Heart left ventricle (tissue), 16 donors: ENCODE results near the gene BCL2. TPM values are rescaled to one million over a fixed set of nuclear protein-coding genes. Genes with fewer than 3 reads are reported as not detected.

Source experiments
- ATAC-seq, 4 donors: fragments of 200-7000 bp; cut with Tn5 transposase; one replicate each; pipeline ENCODE4 v1.9.1; 2020 to 2022; ENCODE audit warnings: moderate library complexity in 4 of 4, mild to moderate bottlenecking in 3 of 4, moderate number of reproducible peaks in 1 of 4
- DNase-seq, 5 donors: peaks; one replicate each; pipeline ENCODE4 v3.0.0-alpha.2; 2020
- H3K27ac ChIP-seq, 12 donors: fragments of 200-600 bp; sonication (generic) in 4 of 12; one replicate each; pipeline versions ENCODE4 v1.5.0 to v1.8.0; 2016 to 2022; ENCODE audit warnings: mild to moderate bottlenecking in 2 of 12
- H3K27me3 ChIP-seq, 9 donors: fragments of 200-600 bp; sonication (generic) in 2 of 9; one replicate each; pipeline versions ENCODE4 v1.5.1 to v1.8.0; 2016 to 2022; ENCODE audit warnings: mild to moderate bottlenecking in 3 of 9
- H3K36me3 ChIP-seq, 9 donors: fragments of 200-600 bp; sonication (generic) in 2 of 9; one replicate each; pipeline versions ENCODE4 v1.5.0 to v1.8.0; 2018 to 2022; ENCODE audit warnings: mild to moderate bottlenecking in 2 of 9
- H3K4me1 ChIP-seq, 12 donors: fragments of 200-600 bp; sonication (generic) in 4 of 12; one replicate each; pipeline versions ENCODE4 v1.5.0 to v1.8.0; 2016 to 2022; ENCODE audit warnings: mild to moderate bottlenecking in 3 of 12
- H3K4me3 ChIP-seq, 12 donors: fragments of 200-600 bp; sonication (generic) in 4 of 12; one replicate each; pipeline versions ENCODE4 v1.5.0 to v1.8.0; 2017 to 2022; ENCODE audit warnings: mild to moderate bottlenecking in 9 of 12, moderate library complexity in 4 of 12
- H3K9me3 ChIP-seq, 12 donors: fragments of 200-600 bp; sonication (generic) in 4 of 12; one replicate each; pipeline versions ENCODE4 v1.5.0 to v1.8.0; 2016 to 2022; ENCODE audit warnings: mild to moderate bottlenecking in 1 of 12
- CTCF ChIP-seq, 12 donors: fragments of 200-600 bp; sonication (generic) in 4 of 12; IDR thresholded peaks; one replicate each; pipeline versions ENCODE4 v1.5.0 to v1.8.0; 2018 to 2022; ENCODE audit warnings: antibody characterized with exemption in 12 of 12, mild to moderate bottlenecking in 5 of 12
- POLR2A ChIP-seq, 2 donors: fragments of 450-650 bp; IDR thresholded peaks; one replicate each; pipeline ENCODE4 v1.6.1; 2017; ENCODE audit warnings: antibody characterized with exemption in 2 of 2, mild to moderate bottlenecking in 2 of 2, moderate library complexity in 2 of 2
- WGBS, 4 donors: extraction: QIAGEN DNeasy Blood & Tissue Kit in 2 of 4; methylation state at CpG; one replicate each; pipeline versions ENCODE4 v1.1.5 to v1.1.7; 2013 to 2018; 5-methylcytosine and 5-hydroxymethylcytosine counted together
- intact Hi-C, 10 donors: fragments of 100-400 bp; cut with DNase I; formaldehyde crosslinking; loops; one replicate each; pipeline versions ENCODE4 v1.11.1 to v1.14.2; 2022
- polyA plus RNA-seq, 2 donors: library from polyadenylated mRNA; stranded (reverse); fragments of 200-250 nt; gene quantifications; one replicate each; pipeline ENCODE4 v1.2.3, GENCODE V29; 2013
- total RNA-seq, 9 donors: library from RNA; depleted of rRNA in 2 of 9; stranded (reverse); fragments of >200 nt in 2 of 9; fragmentation: NEBNext Ultra II Directional in 3 of 9; extraction: Animal tissue kit (Norgen Biotek cat#: 25700) in 3 of 9; gene quantifications; one replicate each; pipeline versions ENCODE4 v1.1.0 to v1.2.4, GENCODE V29; 2016 to 2023
- donor health status: ischemic (EF 13 %, LVEDD 7.1; RV severe dilation, severe dysfunction).
- donor health status: healthy with polysubstance abuse.
- donor health status: DM: no; HTN: yes; CAD: no.
- donor health status: DM: no; HTN: no; CAD: no.
- donor health status: ischemic (EF 25% LVEDD 6.9; RV normal size, moderate dysfunction).
- donor health status: ischemic (EF 25% LVEDD 5.7; RV mildly dilated, moderate dysfunction).
- donor health status: healthy.
- donor health status: DM: yes; HTN: yes; CAD: no.
- donor health status: ischemic (EF 35%, LVEDD 5.7; RV mildly dilated, moderate dysfunction).
- donor health status: nonischemic (EF 11% LVEDD 7.7; RV severe dilation, severe dysfunction).
- donor health status: DM: yes; HTN: yes; CAD: no.
- donor health status: PGD.
- donor health status: ischemic (EF 29% LVEDD 5.4; RV normal size, mild dysfunction).
- donor health status: nonischemic (EF 23%, LVEDD 6.1; RV moderate dilation, normal function).

BCL2 gene
- total and polyA plus RNA-seq, 11 donors: 2.9 to 24.2 (median 8.9) TPM

GRCh38 chr18:63148449-63149301 is 170.9 kb downstream of the BCL2 start:
- no peaks in the 10 kb centered on the region for H3K9me3 ChIP-seq
- WGBS, 4 donors: 61 to 72% (median 70%) methylated on average over 14 of the region's 14 CpGs
- intact Hi-C loops: no loop called here
- H3K27me3 ChIP-seq: no peaks in the 10 kb centered on the region
- H3K27ac ChIP-seq: peak overlapping the region in 3 of 12 donors; percentile 19 to 63 (median 27)
- no peaks in the 10 kb centered on the region for H3K36me3 ChIP-seq
- peaks cover 0 to 34% (median 10%) of the 10 kb centered on the region in 12 donors for H3K4me1 ChIP-seq
- no peak overlapping the region for H3K4me3 ChIP-seq
- DNase-seq: peak in 1 of 5 donors; percentile 50
- peak in 2 of 4 donors; percentile 40 to 59 for ATAC-seq
- TF ChIP-seq POLR2A (IDR thresholded peaks at IDR 0.05) (no peak), CTCF (IDR thresholded peaks at IDR 0.05) (no peak)

- H3K4me1 ChIP-seq: peaks cover 0 to 39% (median 15%) of the 10 kb centered on the region in 12 donors
- WGBS, 4 donors: 78 to 90% (median 88%) methylated on average over 6 of the region's 6 CpGs
- ATAC-seq (no peak), DNase-seq (no peak)
- intact Hi-C loops: no loop called here
- peak overlapping the region in 1 of 12 donors; percentile 12 for H3K27ac ChIP-seq
- TF ChIP-seq CTCF (IDR thresholded peaks at IDR 0.05) (no peak), POLR2A (IDR thresholded peaks at IDR 0.05) (no peak)
- H3K36me3 ChIP-seq: no peaks in the 10 kb centered on the region
- H3K9me3 ChIP-seq: no peaks in the 10 kb centered on the region
- H3K27me3 ChIP-seq: no peaks in the 10 kb centered on the region
- no peak overlapping the region for H3K4me3 ChIP-seq
These were observed 171.6 kb downstream of the BCL2 start for GRCh38 chr18:63147973-63148372.

- TF ChIP-seq POLR2A (IDR thresholded peaks at IDR 0.05) (no peak), CTCF (IDR thresholded peaks at IDR 0.05) (no peak)
- Histone ChIP-seq H3K4me1 (peaks cover 0 to 47% (median 16%) of the 10 kb centered on the region in 12 donors), H3K27ac (no peak overlapping the region), H3K9me3 (no peaks in the 10 kb centered on the region), H3K27me3 (no peaks in the 10 kb centered on the region), H3K4me3 (no peak overlapping the region), H3K36me3 (no peaks in the 10 kb centered on the region)
- DNase-seq (no peak), ATAC-seq (no peak)
- intact Hi-C loops: no loop called here
- 69 to 83% (median 75%) methylated on average over 7 of the region's 7 CpGs for WGBS, 4 donors
These were observed 172.7 kb downstream of the BCL2 start for GRCh38 chr18:63146828-63147409.

- DNase-seq (no peak), ATAC-seq (peak in 1 of 4 donors; percentile 21)
- H3K36me3 ChIP-seq: no peaks in the 10 kb centered on the region
- H3K27me3 ChIP-seq: no peaks in the 10 kb centered on the region
- no peaks in the 10 kb centered on the region for H3K9me3 ChIP-seq
- no peak overlapping the region for H3K27ac ChIP-seq
- H3K4me3 ChIP-seq: peak overlapping the region in 2 of 12 donors; percentile 4 to 26
- WGBS, 4 donors: 76 to 79% (median 79%) methylated on average over 18 of the region's 18 CpGs
- peaks cover 0 to 55% (median 18%) of the 10 kb centered on the region in 12 donors for H3K4me1 ChIP-seq
- no peak for TF ChIP-seq POLR2A (IDR thresholded peaks at IDR 0.05)
- TF ChIP-seq CTCF (IDR thresholded peaks at IDR 0.05): no peak
- intact Hi-C loops: no loop called here
These were observed 173.6 kb downstream of the BCL2 start for GRCh38 chr18:63145851-63146555.
